Stomach (tissue), 4 donors: ENCODE results near the gene DISC1.

ENCODE experiments used
- CTCF ChIP-seq, 7 experiments: fragments of 450-650 bp in 4 of 7; fragments of 200-600 bp in 3 of 7; sonication (generic) in 3 of 7; IDR thresholded peaks; one replicate each; pipeline ENCODE4 v1.5.1; 2016 to 2019; ENCODE audit warnings: antibody characterized with exemption in 7 of 7, control low read depth in 2 of 7, mild to moderate bottlenecking in 1 of 7
- EP300 ChIP-seq: sonication (generic); formaldehyde crosslinking; IDR thresholded peaks from one replicate; pipeline ENCODE4 v1.6.1; 2017; ENCODE audit warnings: antibody characterized with exemption

- TF ChIP-seq CTCF (IDR thresholded peaks at IDR 0.05) (no peak), EP300 (no peak)
Observed at GRCh38 chr1:231800108-231800507, 173.5 kb downstream of the DISC1 start.
